GM06990 (cell line): ENCODE measurements around the gene PPP2R2C.

Source experiments
- DNase-seq: peaks from one replicate; pipeline ENCODE4 v3.0.0-alpha.2; 2011; ENCODE audit not compliant: insufficient read length; ENCODE audit errors: extremely low read depth
- H3K27me3 ChIP-seq: replicated peaks from 2 replicates; pipeline ENCODE4 v1.6.0; 2011; ENCODE audit warnings: low read length; ENCODE audit not compliant: control insufficient read depth, insufficient read depth
- H3K36me3 ChIP-seq: 2 replicates; pipeline ENCODE4 v1.5.1; 2011; ENCODE audit warnings: low read length; ENCODE audit not compliant: control insufficient read depth, insufficient read depth
- H3K4me3 ChIP-seq: replicated peaks from 2 replicates; pipeline ENCODE4 v1.5.1; 2011; ENCODE audit warnings: low read depth, mild to moderate bottlenecking, control low read depth, low read length
- CTCF ChIP-seq: IDR thresholded peaks from 2 replicates; pipeline ENCODE4 v1.5.1; 2011; ENCODE audit warnings: low read length, control low read depth, mild to moderate bottlenecking, inconsistent platforms; ENCODE audit not compliant: insufficient read depth, poor library complexity, severe bottlenecking

PPP2R2C gene

GRCh38 chr4:6308899-6309643 lies 163.3 kb downstream of the PPP2R2C start:
- no peak for DNase-seq
- no peaks in the 10 kb centered on the region; the same call in none of the 2 replicates for H3K27me3 ChIP-seq
- H3K4me3 ChIP-seq, result no peak overlapping the region
- TF ChIP-seq CTCF, result no peak
- H3K36me3 ChIP-seq, result no peaks in the 10 kb centered on the region

GRCh38 chr4:6307891-6308290 lies 164.5 kb downstream of the PPP2R2C start:
- DNase-seq, result no peak

GRCh38 chr4:6307230-6307629 lies 165.2 kb downstream of the PPP2R2C start:
- no peak for TF ChIP-seq CTCF
- H3K27me3 ChIP-seq, result no peaks in the 10 kb centered on the region; the same call in none of the 2 replicates
- H3K36me3 ChIP-seq, result peaks cover 1% of the 10 kb centered on the region; the same call in 1 of the 2 replicates

More at GRCh38 chr4:6307891-6308290, 164.5 kb downstream of the PPP2R2C start:
- Histone ChIP-seq H3K27me3 (no peaks in the 10 kb centered on the region; the same call in none of the 2 replicates), H3K4me3 (no peak overlapping the region), H3K36me3 (no peaks in the 10 kb centered on the region)
- TF ChIP-seq CTCF, result no peak

GRCh38 chr4:6306299-6306698 lies 166.1 kb downstream of the PPP2R2C start:
- Histone ChIP-seq H3K4me3 (no peak overlapping the region), H3K27me3 (no peaks in the 10 kb centered on the region; the same call in none of the 2 replicates), H3K36me3 (peaks cover 5% of the 10 kb centered on the region)
- no peak for TF ChIP-seq CTCF
- no peak for DNase-seq

More at GRCh38 chr4:6307230-6307629, 165.2 kb downstream of the PPP2R2C start:
- no peak overlapping the region for H3K4me3 ChIP-seq
- no peak for DNase-seq

- TF ChIP-seq CTCF, result no peak
- Histone ChIP-seq H3K27me3 (no peaks in the 10 kb centered on the region; the same call in none of the 2 replicates), H3K36me3 (peaks cover 6% of the 10 kb centered on the region), H3K4me3 (no peak overlapping the region)
- no peak for DNase-seq
These were observed 168.5 kb downstream of the PPP2R2C start for GRCh38 chr4:6303943-6304342.
